Neural progenitor cell (in vitro differentiated cells): ENCODE data around the gene LGALS3BP. TPM values are rescaled to one million over a fixed set of nuclear protein-coding genes. Genes with fewer than 3 reads are reported as not detected.

Experiments used
- DNase-seq: peaks from one replicate; pipeline ENCODE4 v3.0.0-alpha.2; 2016; ENCODE audit warnings: low spot score
- H2AFZ ChIP-seq: fragments of 200-600 bp; sonication (generic); replicated peaks from 2 replicates; pipeline ENCODE4 v1.6.1; 2016; ENCODE audit warnings: antibody characterized with exemption
- H3F3A ChIP-seq: fragments of 200-600 bp; sonication (generic); 2 replicates; pipeline ENCODE4 v1.6.1; 2016; ENCODE audit warnings: antibody characterized with exemption, low read depth
- H3K27ac ChIP-seq: fragments of 200-600 bp; sonication (generic); 2 replicates; pipeline ENCODE4 v1.5.1; 2016; ENCODE audit warnings: mild to moderate bottlenecking
- H3K27me3 ChIP-seq: fragments of 200-600 bp; sonication (generic); 2 replicates; pipeline ENCODE4 v1.6.1; 2016; ENCODE audit warnings: mild to moderate bottlenecking, moderate library complexity
- H3K36me3 ChIP-seq: fragments of 200-600 bp; sonication (generic); 2 replicates; pipeline ENCODE4 v1.5.1; 2016
- H3K4me1 ChIP-seq: fragments of 200-600 bp; sonication (generic); 2 replicates; pipeline ENCODE4 v1.6.1; 2016; ENCODE audit warnings: mixed run types
- H3K4me2 ChIP-seq: fragments of 200-600 bp; sonication (generic); 2 replicates; pipeline ENCODE4 v1.6.1; 2016
- H3K4me3 ChIP-seq: fragments of 200-600 bp; sonication (generic); 2 replicates; pipeline ENCODE4 v1.5.1; 2016
- H3K79me2 ChIP-seq: fragments of 200-600 bp; sonication (generic); 2 replicates; pipeline ENCODE4 v1.6.1; 2016; ENCODE audit warnings: low read depth
- H3K9ac ChIP-seq: fragments of 200-600 bp; sonication (generic); 2 replicates; pipeline ENCODE4 v1.6.1; 2016
- H3K9me3 ChIP-seq: fragments of 200-600 bp; sonication (generic); 2 replicates; pipeline ENCODE4 v1.5.1; 2016; ENCODE audit warnings: low read depth
- H4K20me1 ChIP-seq: fragments of 200-600 bp; sonication (generic); 2 replicates; pipeline ENCODE4 v1.6.1; 2016; ENCODE audit warnings: low read depth
- H3K27ac Mint-ChIP-seq: 3 replicates; pipeline ENCODE4 v1.8.0; 2021; ENCODE audit warnings: mixed read lengths
- H3K27me3 Mint-ChIP-seq: 2 replicates; pipeline ENCODE4 v1.8.0; 2022; ENCODE audit warnings: low read depth, mild to moderate bottlenecking, inconsistent platforms, moderate library complexity, mixed read lengths; ENCODE audit not compliant: insufficient read depth
- H3K36me3 Mint-ChIP-seq: 3 replicates; pipeline ENCODE4 v1.8.0; 2021; ENCODE audit warnings: mixed read lengths
- H3K4me1 Mint-ChIP-seq: 3 replicates; pipeline ENCODE4 v1.8.0; 2021; ENCODE audit warnings: mixed read lengths
- H3K4me3 Mint-ChIP-seq: 3 replicates; pipeline ENCODE4 v1.8.0; 2021; ENCODE audit warnings: mild to moderate bottlenecking, moderate library complexity, mixed read lengths
- H3K9me3 Mint-ChIP-seq: 3 replicates; pipeline ENCODE4 v1.8.0; 2020; ENCODE audit warnings: mixed read lengths
- CTCF ChIP-seq: fragments of 200-600 bp; sonication (generic); IDR thresholded peaks from 2 replicates; pipeline ENCODE4 v1.5.1; 2017; ENCODE audit warnings: antibody characterized with exemption, mild to moderate bottlenecking
- EZH2 ChIP-seq: fragments of 200-600 bp; sonication (generic); IDR thresholded peaks from 2 replicates; pipeline ENCODE4 v1.6.1; 2017; ENCODE audit warnings: antibody characterized with exemption, mild to moderate bottlenecking, moderate library complexity
- EZH2phosphoT487 ChIP-seq: fragments of 200-600 bp; sonication (generic); IDR thresholded peaks from 2 replicates; pipeline ENCODE4 v1.6.1; 2017; ENCODE audit warnings: antibody characterized with exemption
- total RNA-seq: library from RNA; depleted of rRNA; stranded (reverse); fragments of >200 nt; gene quantifications from 2 replicates; pipeline ENCODE4 v1.2.3, GENCODE V29; 2015; ENCODE audit warnings: low replicate concordance

Gene LGALS3BP
- total RNA-seq, 1 donor from 2014 or later, result 17.5 TPM

DNA sequence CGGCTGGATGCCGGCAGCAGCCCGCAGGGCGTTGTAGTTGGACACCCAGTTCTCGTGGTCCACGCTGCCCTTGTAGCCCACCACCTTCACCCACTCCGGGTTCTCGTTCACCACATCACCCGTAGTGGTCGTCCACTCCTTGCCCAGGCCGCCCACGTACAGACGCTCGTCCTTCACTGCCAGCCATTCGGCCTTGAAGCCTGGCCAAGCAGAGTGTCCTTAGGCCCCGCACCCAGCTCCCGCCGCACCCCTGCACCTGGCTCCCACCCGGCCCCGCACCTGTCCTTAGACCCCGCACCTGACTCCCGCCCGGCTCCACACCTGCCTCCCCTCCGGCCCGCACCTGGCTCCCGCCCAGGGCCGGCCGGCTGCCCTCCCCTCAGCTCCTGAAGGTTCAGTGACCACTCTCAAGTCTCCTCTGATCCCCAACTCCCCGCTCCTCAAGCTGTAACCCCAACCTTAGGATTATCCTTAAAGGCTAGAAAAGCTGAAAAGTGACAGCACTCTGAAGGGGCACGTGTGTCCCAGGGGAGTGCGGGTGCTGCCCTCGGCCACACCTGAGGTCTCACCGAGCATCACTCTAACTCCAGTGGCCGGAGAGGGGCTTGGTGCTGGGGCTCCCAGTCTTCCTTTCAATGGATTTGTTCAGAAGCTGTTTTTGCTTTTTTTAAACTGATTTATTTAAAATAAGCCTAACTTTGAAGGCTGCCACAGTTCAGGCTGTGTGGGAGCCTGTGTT is 15.5 kb upstream of the LGALS3BP start:
- no peaks in the 10 kb centered on the region for H3K27me3 ChIP-seq
- no peaks in the 10 kb centered on the region for H3F3A ChIP-seq
- DNase-seq, result no peak
- Mint-ChIP-seq H3K27me3 (no peaks in the 10 kb centered on the region), H3K9me3 (no peaks in the 10 kb centered on the region), H3K36me3 (peaks cover 25% of the 10 kb centered on the region), H3K27ac (no peak overlapping the region), H3K4me1 (no peaks in the 10 kb centered on the region), H3K4me3 (no peak overlapping the region)
- H3K36me3 ChIP-seq, result no peaks in the 10 kb centered on the region
- no peak overlapping the region for H3K4me2 ChIP-seq
- H3K79me2 ChIP-seq, result no peaks in the 10 kb centered on the region
- no peak for TF ChIP-seq EZH2
- no peak for TF ChIP-seq CTCF
- no peak for TF ChIP-seq EZH2phosphoT487
- H3K4me3 ChIP-seq, result no peak overlapping the region
- no peak overlapping the region for H3K27ac ChIP-seq
- no peak overlapping the region for H2AFZ ChIP-seq
- no peaks in the 10 kb centered on the region for H3K9me3 ChIP-seq
- H3K4me1 ChIP-seq, result no peaks in the 10 kb centered on the region
- H3K9ac ChIP-seq, result no peak overlapping the region
- H4K20me1 ChIP-seq, result peaks cover 24% of the 10 kb centered on the region

DNA sequence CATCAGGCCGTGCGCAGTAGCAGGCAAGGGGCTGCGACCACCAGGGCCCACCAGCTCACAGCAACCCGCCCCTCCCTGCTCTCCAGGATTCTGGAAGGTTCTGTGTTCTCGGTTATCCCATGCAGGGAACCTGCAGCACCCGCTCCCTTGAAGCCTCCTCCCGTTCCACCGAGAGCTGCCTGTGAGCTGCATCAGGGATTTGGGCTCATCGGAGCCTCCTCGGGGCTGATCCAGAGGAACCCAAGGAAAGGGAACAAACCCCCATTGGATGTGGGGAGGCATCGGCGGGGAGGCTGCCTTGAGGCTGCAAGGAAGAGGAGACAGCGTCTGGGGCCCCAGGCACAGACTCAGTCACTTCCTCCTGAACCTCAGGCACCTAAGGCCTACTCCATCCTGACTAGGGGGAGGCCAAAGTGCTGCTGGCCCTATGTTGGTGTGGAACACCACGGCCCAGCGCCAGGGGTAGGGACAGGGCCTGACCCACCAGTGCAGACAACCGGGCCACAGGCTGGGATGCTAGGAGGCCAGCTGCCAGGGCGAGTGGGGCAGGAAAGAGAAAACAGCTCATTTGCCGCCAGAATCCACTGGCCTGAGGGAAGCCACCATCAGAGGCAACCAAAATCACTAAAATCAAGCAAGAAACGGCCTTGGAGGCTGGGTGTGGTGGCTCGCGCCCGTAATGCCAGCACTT is 14.4 kb upstream of the LGALS3BP start:
- no peaks in the 10 kb centered on the region for H3K9me3 ChIP-seq
- H3K27ac ChIP-seq, result no peak overlapping the region
- Mint-ChIP-seq H3K36me3 (peaks cover 29% of the 10 kb centered on the region), H3K4me3 (no peak overlapping the region), H3K9me3 (no peaks in the 10 kb centered on the region), H3K27ac (no peak overlapping the region), H3K27me3 (no peaks in the 10 kb centered on the region), H3K4me1 (no peaks in the 10 kb centered on the region)
- no peak overlapping the region for H3K4me2 ChIP-seq
- no peaks in the 10 kb centered on the region for H3K36me3 ChIP-seq
- H3K27me3 ChIP-seq, result no peaks in the 10 kb centered on the region
- no peak overlapping the region for H2AFZ ChIP-seq
- no peak for DNase-seq
- no peak overlapping the region for H3K4me3 ChIP-seq
- H4K20me1 ChIP-seq, result peaks cover 19% of the 10 kb centered on the region
- H3F3A ChIP-seq, result no peaks in the 10 kb centered on the region
- H3K9ac ChIP-seq, result no peak overlapping the region
- TF ChIP-seq EZH2 (no peak), CTCF (no peak), EZH2phosphoT487 (no peak)
- no peaks in the 10 kb centered on the region for H3K79me2 ChIP-seq
- no peaks in the 10 kb centered on the region for H3K4me1 ChIP-seq

GRCh38 chr17:78993241-78993956 is 13.7 kb upstream of the LGALS3BP start:
- Histone ChIP-seq H4K20me1 (peaks cover 15% of the 10 kb centered on the region), H3K4me2 (no peak overlapping the region), H3K27ac (no peak overlapping the region), H3K27me3 (no peaks in the 10 kb centered on the region), H3K4me1 (no peaks in the 10 kb centered on the region), H3K9me3 (no peaks in the 10 kb centered on the region), H3F3A (no peaks in the 10 kb centered on the region), H3K36me3 (no peaks in the 10 kb centered on the region), H3K79me2 (no peaks in the 10 kb centered on the region), H3K4me3 (no peak overlapping the region), H2AFZ (no peak overlapping the region), H3K9ac (no peak overlapping the region)
- H3K9me3 Mint-ChIP-seq, result no peaks in the 10 kb centered on the region
- DNase-seq, result peak; percentile 69
- no peak overlapping the region for H3K4me3 Mint-ChIP-seq
- peak overlapping the region; percentile 42 for H3K27ac Mint-ChIP-seq
- peaks cover 2% of the 10 kb centered on the region for H3K27me3 Mint-ChIP-seq
- TF ChIP-seq CTCF (peak; percentile 74), EZH2phosphoT487 (no peak), EZH2 (no peak)
- no peaks in the 10 kb centered on the region for H3K4me1 Mint-ChIP-seq
- H3K36me3 Mint-ChIP-seq, result peaks cover 29% of the 10 kb centered on the region
